Transverse colon (tissue), 3 donors: ENCODE measurements around the gene PRPSAP2.

ENCODE experiments used
- CTCF ChIP-seq, 5 experiments: fragments of 200-600 bp in 3 of 5; fragments of 450-650 bp in 2 of 5; sonication (generic) in 3 of 5; IDR thresholded peaks; 1 replicate in 2 of 5; 2 replicates in 3 of 5; pipeline ENCODE4 v1.5.1; 2016 to 2017; ENCODE audit warnings: antibody characterized with exemption in 5 of 5, inconsistent platforms in 3 of 5, mild to moderate bottlenecking in 2 of 5, moderate library complexity in 1 of 5
- EP300 ChIP-seq: sonication (generic); formaldehyde crosslinking; IDR thresholded peaks from one replicate; pipeline ENCODE4 v1.6.1; 2017; ENCODE audit warnings: antibody characterized with exemption, low read depth
- POLR2A ChIP-seq: fragments of 450-650 bp; IDR thresholded peaks from one replicate; pipeline ENCODE4 v1.6.1; 2016; ENCODE audit warnings: antibody characterized with exemption, mild to moderate bottlenecking, moderate library complexity

- TF ChIP-seq CTCF (IDR thresholded peaks at IDR 0.05) (no peak), POLR2A (no peak), EP300 (no peak)
Observed at GRCh38 chr17:18956581-18956980, 98.7 kb downstream of the PRPSAP2 start.
